ENCODE data around the gene TP63.

Gene TP63

GRCh38 chr3:189685291-189685690, 54.1 kb downstream of the TP63 start:
- no peak for DNase-seq (ENCODE audit: low read depth)

- DNase-seq (ENCODE audit: low read depth), result no peak
Observed at GRCh38 chr3:189685860-189686259, 54.7 kb downstream of the TP63 start.

GRCh38 chr3:189687475-189687874, 56.3 kb downstream of the TP63 start:
- no peak for DNase-seq (ENCODE audit: low read depth)

- no peak for DNase-seq (ENCODE audit: low read depth)
Observed at GRCh38 chr3:189688262-189688661, 57.1 kb downstream of the TP63 start.

- no peak for DNase-seq (ENCODE audit: low read depth)
Observed at GRCh38 chr3:189689625-189690024, 58.4 kb downstream of the TP63 start.

- DNase-seq (ENCODE audit: low read depth), result no peak
Observed at GRCh38 chr3:189690237-189690636, 59.0 kb downstream of the TP63 start.

- no peak for DNase-seq (ENCODE audit: low read depth)
Observed at GRCh38 chr3:189690672-189691071, 59.5 kb downstream of the TP63 start.

GRCh38 chr3:189695400-189695799, 64.2 kb downstream of the TP63 start:
- no peak for DNase-seq (ENCODE audit: low read depth)

- no peak for DNase-seq (ENCODE audit: low read depth)
Observed at GRCh38 chr3:189698811-189699210, 67.6 kb downstream of the TP63 start.

- DNase-seq (ENCODE audit: low read depth), result no peak
Observed at GRCh38 chr3:189699885-189700284, 68.7 kb downstream of the TP63 start.

- DNase-seq (ENCODE audit: low read depth), result no peak
Observed at GRCh38 chr3:189702066-189702646, 71.0 kb downstream of the TP63 start.

- no peak for DNase-seq (ENCODE audit: low read depth)
Observed at GRCh38 chr3:189703865-189704264, 72.7 kb downstream of the TP63 start.

GRCh38 chr3:189708375-189708774, 77.2 kb downstream of the TP63 start:
- DNase-seq (ENCODE audit: low read depth), result no peak

GRCh38 chr3:189710620-189711402, 79.6 kb downstream of the TP63 start:
- DNase-seq (ENCODE audit: low read depth), result no peak

- DNase-seq (ENCODE audit: low read depth), result no peak
Observed at GRCh38 chr3:189712906-189713483, 81.8 kb downstream of the TP63 start.

- no peak for DNase-seq (ENCODE audit: low read depth)
Observed at GRCh38 chr3:189714991-189715961, 84.1 kb downstream of the TP63 start.

GRCh38 chr3:189718215-189718614, 87.0 kb downstream of the TP63 start:
- no peak for DNase-seq (ENCODE audit: low read depth)

GRCh38 chr3:189720736-189721417, 89.7 kb downstream of the TP63 start:
- no peak for DNase-seq (ENCODE audit: low read depth)

- DNase-seq (ENCODE audit: low read depth), result no peak
Observed at GRCh38 chr3:189721873-189722665, 90.9 kb downstream of the TP63 start.

GRCh38 chr3:189724356-189724755, 93.2 kb downstream of the TP63 start:
- DNase-seq (ENCODE audit: low read depth), result no peak

- DNase-seq (ENCODE audit: low read depth), result no peak
Observed at GRCh38 chr3:189726277-189726676, 95.1 kb downstream of the TP63 start.

Data from stimulated activated CD4-positive, alpha-beta T cell treated with anti-CD3 and anti-CD28 coated beads, Interleukin-2, amount 100 ng/mL, for 4 hours (primary cell).